Thyroid gland (tissue), 4 donors: Measurements from ENCODE around the gene MKRN3.

Experiments used
- POLR2A ChIP-seq, 2 donors: fragments of 450-650 bp; IDR thresholded peaks; one replicate each; pipeline ENCODE4 v1.6.1; 2017; ENCODE audit warnings: antibody characterized with exemption in 2 of 2, mild to moderate bottlenecking in 2 of 2, moderate library complexity in 1 of 2
- TF ChIP-seq, protein P1 (sequence below), 6 experiments: fragments of 200-600 bp in 3 of 6; fragments of 450-650 bp in 3 of 6; sonication (generic) in 3 of 6; IDR thresholded peaks; one replicate each; pipeline ENCODE4 v1.5.1; 2016 to 2019; ENCODE audit warnings: antibody characterized with exemption in 6 of 6, mild to moderate bottlenecking in 2 of 6, inconsistent platforms in 1 of 6, moderate library complexity in 1 of 6

DNA sequence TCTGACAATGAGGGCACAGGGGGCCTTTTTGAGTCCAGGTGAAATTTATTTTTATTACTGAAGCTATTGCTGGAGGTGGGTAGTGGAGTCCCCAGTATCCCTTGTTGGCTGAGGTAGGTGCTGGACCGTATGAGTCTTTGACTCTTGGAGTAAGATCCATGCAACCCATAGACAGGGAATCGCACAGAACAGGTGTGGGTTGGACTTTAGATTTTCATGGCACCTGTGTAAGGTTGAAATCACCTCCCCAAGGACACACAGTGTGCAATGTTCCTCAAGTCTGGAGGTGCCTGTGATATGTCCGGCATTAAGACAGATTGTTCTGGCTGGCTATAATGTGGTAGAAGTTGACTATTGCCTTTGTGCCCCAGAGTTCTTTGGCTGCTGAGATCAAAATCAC, 23.5 kb downstream of the MKRN3 start:
- TF ChIP-seq POLR2A (IDR thresholded peaks at IDR 0.05): no peak
- TF ChIP-seq, protein P1, sequence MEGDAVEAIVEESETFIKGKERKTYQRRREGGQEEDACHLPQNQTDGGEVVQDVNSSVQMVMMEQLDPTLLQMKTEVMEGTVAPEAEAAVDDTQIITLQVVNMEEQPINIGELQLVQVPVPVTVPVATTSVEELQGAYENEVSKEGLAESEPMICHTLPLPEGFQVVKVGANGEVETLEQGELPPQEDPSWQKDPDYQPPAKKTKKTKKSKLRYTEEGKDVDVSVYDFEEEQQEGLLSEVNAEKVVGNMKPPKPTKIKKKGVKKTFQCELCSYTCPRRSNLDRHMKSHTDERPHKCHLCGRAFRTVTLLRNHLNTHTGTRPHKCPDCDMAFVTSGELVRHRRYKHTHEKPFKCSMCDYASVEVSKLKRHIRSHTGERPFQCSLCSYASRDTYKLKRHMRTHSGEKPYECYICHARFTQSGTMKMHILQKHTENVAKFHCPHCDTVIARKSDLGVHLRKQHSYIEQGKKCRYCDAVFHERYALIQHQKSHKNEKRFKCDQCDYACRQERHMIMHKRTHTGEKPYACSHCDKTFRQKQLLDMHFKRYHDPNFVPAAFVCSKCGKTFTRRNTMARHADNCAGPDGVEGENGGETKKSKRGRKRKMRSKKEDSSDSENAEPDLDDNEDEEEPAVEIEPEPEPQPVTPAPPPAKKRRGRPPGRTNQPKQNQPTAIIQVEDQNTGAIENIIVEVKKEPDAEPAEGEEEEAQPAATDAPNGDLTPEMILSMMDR (IDR thresholded peaks at IDR 0.05): no peak
